ENCODE measurements around the gene AFTPH.

The AFTPH gene

DNA sequence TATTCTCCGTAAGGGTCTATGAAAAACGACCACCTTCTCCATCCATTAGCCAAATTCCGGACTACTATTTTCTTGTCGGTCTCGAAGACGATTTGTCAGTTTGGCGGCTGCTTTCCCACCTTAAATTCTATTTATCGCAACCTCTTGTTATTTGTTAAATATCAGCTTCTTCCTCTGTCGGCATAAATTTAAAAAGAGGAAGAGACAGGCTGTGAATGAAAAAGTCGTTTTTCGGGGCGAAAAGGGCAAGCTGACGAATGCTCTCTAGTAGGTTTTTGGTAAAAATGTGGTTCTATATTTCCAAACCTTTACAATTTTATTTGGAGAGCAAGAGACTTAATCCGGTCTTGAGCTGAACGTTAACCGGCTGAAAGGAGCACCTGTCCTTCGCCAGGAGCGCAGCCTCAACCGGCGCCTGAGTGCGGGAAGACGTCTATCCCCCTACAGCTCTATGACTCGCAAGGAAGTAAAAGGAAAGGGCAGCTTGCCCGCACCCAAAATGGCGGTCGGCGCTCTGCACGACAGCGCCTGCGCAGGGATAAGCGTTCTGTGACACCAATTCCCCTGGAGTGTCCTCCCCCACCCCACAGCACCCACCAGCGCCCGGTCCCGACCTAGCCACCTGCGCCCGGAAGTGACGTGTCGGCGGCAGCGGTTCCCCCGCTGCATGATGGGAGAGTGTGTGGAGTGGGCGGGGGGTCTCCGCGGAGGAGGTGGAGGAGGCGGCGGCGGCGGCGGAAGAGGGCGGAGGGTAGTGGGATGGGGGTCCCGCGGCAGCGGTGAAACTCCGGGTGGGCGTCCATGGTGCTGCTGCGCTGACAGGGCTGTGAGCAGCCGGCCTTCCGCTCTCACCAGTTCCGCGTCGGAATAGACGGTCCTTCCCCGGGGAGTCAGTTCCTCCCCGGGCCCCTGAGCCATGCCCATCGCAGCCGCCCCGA lies at the start of gene AFTPH:
AFTPH (plus strand) TSS at position 663 of the 938 bp plus-strand sequence. CDS start 27,147 bp downstream, outside the sequence.
- DNase-seq, result peak; percentile 99 to 100

DNA sequence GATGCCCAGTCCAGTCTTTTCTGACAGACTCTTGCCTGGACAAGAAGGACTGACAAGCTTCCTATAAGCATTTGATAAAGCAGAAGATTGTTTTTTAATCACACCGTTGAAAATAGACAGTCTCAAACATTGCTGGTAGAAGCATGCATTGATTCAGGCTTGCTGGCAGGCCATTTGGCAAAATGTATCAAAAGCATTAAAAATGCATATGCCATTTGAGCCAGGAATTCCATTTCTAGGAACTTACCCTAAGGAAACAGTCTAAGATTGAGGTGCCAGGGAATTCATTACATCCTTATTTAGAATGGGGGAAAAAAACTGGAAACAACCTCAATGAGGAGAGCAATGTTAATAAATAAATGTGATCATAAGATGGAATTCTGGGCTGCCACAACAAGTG lies 49.5 kb upstream of the AFTPH start:
- no peak for DNase-seq

GRCh38 chr2:64477037-64477436 lies 47.1 kb upstream of the AFTPH start:
- no peak for DNase-seq

DNA sequence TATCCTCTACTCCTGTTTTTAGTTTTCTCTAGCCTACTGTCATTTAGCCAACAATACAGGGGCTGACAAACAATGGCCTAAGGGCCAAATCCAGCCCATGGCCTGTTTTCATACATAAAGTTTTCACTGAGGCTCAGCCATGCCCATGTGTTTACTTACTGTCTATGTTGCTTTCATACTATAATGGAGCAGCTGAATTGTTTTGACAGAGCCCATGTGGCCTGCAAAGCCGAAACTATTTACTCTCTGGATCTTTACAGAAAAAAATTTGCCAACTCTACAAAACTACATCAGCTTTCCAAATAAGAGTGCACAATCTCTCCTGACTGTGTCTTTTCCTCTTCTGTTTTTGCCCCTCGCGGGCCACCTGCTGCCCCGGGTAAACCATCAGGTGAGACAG lies 46.1 kb upstream of the AFTPH start:
- DNase-seq, result no peak

- no peak for DNase-seq
Observed at GRCh38 chr2:64478502-64479230, 45.5 kb upstream of the AFTPH start.

DNA sequence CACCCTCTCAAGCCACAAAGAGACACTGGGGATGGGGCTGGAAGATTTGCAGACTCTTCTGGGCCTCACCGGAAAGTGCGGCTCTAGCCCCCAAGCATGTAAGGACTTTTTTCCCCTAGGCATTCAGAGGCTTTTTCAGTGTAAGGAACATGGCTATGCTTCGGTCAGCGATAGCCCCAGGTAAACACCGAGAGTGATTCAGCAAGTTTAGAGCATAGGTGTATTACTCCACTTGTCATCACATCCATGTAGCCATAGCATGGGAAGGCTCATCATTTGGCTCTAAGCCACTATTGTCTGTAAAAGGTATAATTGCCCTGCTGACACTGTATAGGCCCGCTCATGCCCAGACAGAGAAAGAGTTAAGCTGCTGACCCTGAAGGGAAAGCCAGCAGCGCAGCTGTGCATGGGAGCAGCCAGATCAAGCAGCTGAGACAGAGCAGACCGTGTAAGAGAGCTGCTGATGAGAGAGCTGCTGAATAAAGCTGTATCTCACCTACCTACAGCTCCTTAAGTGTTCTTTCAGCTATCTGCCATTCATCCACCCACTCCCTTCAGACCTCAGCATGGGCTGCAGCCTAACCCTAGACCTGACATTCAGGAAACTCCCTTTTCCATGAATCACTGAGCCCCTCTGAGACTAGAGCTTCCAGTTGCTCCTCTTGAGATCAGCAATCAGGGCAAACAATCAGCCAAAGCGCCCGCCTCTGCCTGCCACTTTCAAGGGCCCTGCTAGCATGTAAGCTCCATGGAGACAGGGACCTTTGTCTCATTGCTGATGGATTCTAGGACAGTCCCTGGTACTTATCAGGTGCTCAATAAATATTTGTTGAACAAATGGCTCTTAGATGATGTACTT lies 44.6 kb upstream of the AFTPH start:
- DNase-seq, result no peak

GRCh38 chr2:64481665-64482064 lies 42.5 kb upstream of the AFTPH start:
- DNase-seq, result no peak

- no peak for DNase-seq
Observed at GRCh38 chr2:64482243-64482642, 41.9 kb upstream of the AFTPH start.

- no peak for DNase-seq
Observed at GRCh38 chr2:64482765-64483504, 41.2 kb upstream of the AFTPH start.

DNA sequence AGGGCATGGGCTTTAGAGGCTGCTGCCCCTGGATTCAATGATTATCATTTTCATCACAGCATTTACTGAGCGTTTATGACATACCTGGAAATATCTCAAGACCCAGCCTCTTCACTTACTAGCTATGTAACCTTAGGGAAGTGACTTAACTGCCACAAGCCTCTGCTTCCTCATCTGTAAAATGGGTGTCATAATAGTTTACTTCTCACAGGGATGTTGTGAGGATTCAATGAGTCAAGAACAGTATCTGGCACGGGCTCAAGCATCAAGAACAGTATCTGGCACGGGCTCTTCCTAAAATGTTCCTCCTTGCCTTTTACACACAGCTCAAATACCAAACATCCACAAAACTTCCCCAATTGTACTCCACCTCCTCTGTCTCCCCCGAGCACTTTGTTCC lies 38.8 kb upstream of the AFTPH start:
- no peak for DNase-seq

- DNase-seq, result no peak
Observed at GRCh38 chr2:64485961-64486360, 38.2 kb upstream of the AFTPH start.

GRCh38 chr2:64487256-64488049 lies 36.7 kb upstream of the AFTPH start:
- DNase-seq, result no peak

DNA sequence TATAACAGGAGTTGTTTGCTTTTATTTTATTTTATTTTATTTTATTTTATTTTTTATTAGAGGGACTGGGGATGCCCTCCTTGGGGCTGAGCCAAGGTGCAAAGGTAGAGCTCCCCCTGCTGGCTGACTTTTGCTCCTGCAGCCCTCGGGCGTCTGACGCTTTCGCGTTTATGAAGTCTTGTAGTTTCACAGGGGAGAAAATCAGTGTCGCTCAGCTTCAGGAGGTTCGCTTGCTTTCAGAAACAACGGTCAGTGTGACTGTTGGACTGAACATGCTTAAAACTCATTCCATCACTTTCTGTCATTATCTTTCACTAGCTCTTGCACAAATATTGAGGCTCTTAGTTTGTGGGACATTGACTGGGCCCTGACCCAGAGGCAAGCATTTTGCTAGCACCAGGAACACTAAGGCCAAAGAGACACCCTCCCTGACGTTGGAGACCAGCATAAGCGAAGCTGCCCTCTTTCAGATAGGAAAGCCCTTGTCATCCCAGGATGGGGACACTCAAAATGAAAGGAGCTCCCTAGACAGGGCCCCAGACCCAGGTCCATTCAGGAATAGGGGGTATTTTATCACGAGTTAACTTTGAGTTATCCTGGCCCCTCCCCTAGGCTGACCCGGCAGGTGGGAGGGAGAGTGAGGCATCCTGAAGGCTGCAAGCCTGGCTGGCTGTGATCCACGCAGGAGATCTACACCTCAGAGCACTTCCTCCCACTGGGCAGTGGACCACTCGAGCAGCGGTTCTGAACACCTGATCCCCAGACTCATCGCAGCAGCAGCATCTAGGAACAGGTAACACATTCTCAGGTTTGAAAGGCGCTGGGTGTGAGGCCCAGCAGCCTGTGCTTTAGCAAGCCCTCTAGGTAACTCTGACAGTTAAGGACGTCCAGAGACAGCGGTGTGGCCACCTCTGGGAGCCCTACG lies 35.8 kb upstream of the AFTPH start:
- peak; percentile 69 to 72 for DNase-seq

DNA sequence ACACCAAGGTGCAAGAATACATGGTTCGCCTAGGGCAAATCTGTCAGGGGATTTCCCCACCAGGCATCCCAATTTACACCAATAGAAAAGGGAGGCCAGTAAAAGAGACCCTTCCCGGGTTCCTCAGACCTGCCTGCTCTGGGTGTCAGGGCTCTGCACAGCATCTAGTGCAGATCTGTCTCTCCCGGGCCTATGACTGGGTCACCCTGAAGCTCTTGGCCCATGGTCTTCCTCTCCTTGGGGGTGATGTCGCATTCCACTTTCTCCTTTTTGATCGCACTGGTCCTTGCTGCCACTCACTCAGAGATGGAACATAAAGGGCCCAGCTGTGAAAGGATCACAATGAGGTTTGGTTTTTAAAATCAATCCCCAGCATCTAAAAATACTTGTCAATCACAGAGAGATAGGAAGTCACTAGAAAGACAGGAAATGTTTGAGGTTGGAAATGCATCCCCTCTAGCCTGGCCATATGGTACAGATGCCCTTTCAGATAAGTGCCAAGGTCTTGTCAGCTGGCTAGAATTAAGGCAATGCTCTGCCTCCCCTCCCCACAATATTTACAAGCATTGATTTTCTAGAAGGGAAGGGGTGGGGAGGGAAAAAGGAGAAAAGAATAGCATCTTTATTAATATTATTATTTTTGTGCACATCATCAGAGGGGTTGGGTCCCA lies 34.9 kb upstream of the AFTPH start:
- DNase-seq, result no peak

DNA sequence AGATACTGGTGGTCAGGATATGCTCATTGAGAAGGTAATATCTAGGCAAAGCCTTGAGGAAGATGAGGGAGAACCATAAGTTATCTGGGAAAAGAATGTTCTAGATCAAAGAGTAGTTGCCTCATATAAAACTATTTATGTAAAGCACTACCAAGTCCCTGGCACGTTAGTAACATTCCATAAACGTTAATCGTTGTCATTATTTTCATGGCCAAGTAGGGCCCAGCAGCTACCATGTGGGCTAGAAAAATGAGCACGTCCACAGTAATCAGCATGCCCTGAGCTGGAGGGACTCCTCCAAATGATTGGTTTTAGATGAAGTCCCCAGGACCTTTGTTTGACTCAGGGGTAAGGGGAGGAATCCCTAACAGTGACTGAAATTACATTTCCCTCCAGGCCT lies 32.7 kb upstream of the AFTPH start:
- DNase-seq, result no peak

GRCh38 chr2:64492272-64492671 lies 31.9 kb upstream of the AFTPH start:
- DNase-seq, result no peak

DNA sequence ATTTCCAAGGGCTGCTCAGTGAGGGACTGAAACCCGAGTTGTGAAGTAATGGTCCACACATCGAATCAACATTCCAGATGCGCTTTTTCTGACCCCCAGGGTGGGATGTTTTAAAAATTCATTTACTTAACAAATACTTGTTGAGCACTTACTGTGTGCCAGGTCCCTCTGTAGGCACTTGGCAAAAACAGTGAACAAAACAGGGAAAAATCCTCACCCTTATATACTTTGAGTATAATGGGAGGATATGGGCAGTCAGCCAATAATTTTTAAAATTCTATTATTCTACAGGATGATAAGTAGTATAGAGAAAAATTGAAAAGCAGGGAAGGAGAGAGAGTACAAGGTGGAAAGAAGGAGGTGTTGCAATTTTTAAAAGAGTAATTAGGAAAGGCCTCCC lies 31.3 kb upstream of the AFTPH start:
- no peak for DNase-seq

- DNase-seq, result no peak
Observed at GRCh38 chr2:64493788-64494187, 30.3 kb upstream of the AFTPH start.

DNA sequence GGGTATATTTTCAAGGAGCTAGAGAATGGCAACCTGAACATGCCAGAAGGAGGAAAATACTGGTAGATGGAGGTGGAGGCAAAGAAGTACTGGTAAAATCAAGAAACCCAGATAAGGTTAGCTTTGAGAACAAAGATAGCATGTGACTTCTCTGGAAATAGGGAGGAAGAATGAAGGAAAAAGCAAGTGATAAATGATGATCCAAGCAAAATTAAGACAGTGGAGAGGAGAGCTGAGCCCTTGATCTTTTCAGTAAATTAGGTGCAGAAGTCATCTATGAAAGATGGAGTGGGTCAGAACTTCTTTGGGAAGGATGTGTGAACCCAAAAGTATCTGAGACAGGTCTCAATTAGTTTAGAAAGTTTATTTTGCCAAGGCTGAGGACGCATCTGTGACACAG lies 25.7 kb upstream of the AFTPH start:
- no peak for DNase-seq

- no peak for DNase-seq
Observed at GRCh38 chr2:64500549-64500948, 23.6 kb upstream of the AFTPH start.

Measured in CD4-positive, alpha-beta T cell treated with Interleukin-4 for 1 hour (primary cell).